Cerebellar cortex (tissue), 1 donor: Measurements from ENCODE around the gene FBXL7.

Experiments used
- DNase-seq: peaks from one replicate; pipeline ENCODE4 v3.0.0-alpha.2; 2015; ENCODE audit warnings: low spot score

The FBXL7 gene

GRCh38 chr5:15948190-15948589 lies 448.2 kb downstream of the FBXL7 start:
- no peak for DNase-seq

- no peak for DNase-seq
These were observed 451.1 kb downstream of the FBXL7 start for GRCh38 chr5:15951126-15951525.

GRCh38 chr5:15951550-15951949 lies 451.6 kb downstream of the FBXL7 start:
- DNase-seq, result no peak

- DNase-seq, result no peak
These were observed 456.6 kb downstream of the FBXL7 start for GRCh38 chr5:15956622-15957021.

GRCh38 chr5:15957124-15957523 lies 457.1 kb downstream of the FBXL7 start:
- DNase-seq, result no peak

- peak; percentile 22 for DNase-seq
These were observed 459.6 kb downstream of the FBXL7 start for GRCh38 chr5:15959370-15960164.

GRCh38 chr5:15966066-15966640 lies 466.2 kb downstream of the FBXL7 start:
- DNase-seq, result no peak

- no peak for DNase-seq
These were observed 466.7 kb downstream of the FBXL7 start for GRCh38 chr5:15966651-15967050.

GRCh38 chr5:15968993-15969392 lies 469.0 kb downstream of the FBXL7 start:
- DNase-seq, result no peak

- no peak for DNase-seq
These were observed 477.9 kb downstream of the FBXL7 start for GRCh38 chr5:15977851-15978250.

- DNase-seq, result no peak
These were observed 480.9 kb downstream of the FBXL7 start for GRCh38 chr5:15980835-15981234.

- no peak for DNase-seq
These were observed 483.4 kb downstream of the FBXL7 start for GRCh38 chr5:15983392-15983791.
